GM19239 (cell line): ENCODE results near the gene SPINK5.
"Not testable (repeated sequence)": the region's sequence is repeated elsewhere in the genome, so short reads cannot be mapped to it uniquely, and the experiment has no call there.

Experiments
- DNase-seq: peaks from one replicate; pipeline ENCODE4 v3.0.0; 2011; ENCODE audit warnings: low spot score; ENCODE audit not compliant: insufficient read length
- FAIRE-seq: peaks from 2 replicates; lab custom pipeline; 2011; peaks lifted over from hg19 to GRCh38; lab: Jason Lieb, UNC

SPINK5 gene, protein sequence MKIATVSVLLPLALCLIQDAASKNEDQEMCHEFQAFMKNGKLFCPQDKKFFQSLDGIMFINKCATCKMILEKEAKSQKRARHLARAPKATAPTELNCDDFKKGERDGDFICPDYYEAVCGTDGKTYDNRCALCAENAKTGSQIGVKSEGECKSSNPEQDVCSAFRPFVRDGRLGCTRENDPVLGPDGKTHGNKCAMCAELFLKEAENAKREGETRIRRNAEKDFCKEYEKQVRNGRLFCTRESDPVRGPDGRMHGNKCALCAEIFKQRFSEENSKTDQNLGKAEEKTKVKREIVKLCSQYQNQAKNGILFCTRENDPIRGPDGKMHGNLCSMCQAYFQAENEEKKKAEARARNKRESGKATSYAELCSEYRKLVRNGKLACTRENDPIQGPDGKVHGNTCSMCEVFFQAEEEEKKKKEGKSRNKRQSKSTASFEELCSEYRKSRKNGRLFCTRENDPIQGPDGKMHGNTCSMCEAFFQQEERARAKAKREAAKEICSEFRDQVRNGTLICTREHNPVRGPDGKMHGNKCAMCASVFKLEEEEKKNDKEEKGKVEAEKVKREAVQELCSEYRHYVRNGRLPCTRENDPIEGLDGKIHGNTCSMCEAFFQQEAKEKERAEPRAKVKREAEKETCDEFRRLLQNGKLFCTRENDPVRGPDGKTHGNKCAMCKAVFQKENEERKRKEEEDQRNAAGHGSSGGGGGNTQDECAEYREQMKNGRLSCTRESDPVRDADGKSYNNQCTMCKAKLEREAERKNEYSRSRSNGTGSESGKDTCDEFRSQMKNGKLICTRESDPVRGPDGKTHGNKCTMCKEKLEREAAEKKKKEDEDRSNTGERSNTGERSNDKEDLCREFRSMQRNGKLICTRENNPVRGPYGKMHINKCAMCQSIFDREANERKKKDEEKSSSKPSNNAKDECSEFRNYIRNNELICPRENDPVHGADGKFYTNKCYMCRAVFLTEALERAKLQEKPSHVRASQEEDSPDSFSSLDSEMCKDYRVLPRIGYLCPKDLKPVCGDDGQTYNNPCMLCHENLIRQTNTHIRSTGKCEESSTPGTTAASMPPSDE

GRCh38 chr5:148063861-148064260 is at the start of gene SPINK5:
TSS of gene SPINK5 (plus strand) at chr5:148063980. CDS start at chr5:148064045, 65 bp downstream.
- no peak for FAIRE-seq
- no peak for DNase-seq

- no peak for DNase-seq
- no peak for FAIRE-seq
Measured at GRCh38 chr5:148014276-148014675, 49.5 kb upstream of the SPINK5 start.

DNA sequence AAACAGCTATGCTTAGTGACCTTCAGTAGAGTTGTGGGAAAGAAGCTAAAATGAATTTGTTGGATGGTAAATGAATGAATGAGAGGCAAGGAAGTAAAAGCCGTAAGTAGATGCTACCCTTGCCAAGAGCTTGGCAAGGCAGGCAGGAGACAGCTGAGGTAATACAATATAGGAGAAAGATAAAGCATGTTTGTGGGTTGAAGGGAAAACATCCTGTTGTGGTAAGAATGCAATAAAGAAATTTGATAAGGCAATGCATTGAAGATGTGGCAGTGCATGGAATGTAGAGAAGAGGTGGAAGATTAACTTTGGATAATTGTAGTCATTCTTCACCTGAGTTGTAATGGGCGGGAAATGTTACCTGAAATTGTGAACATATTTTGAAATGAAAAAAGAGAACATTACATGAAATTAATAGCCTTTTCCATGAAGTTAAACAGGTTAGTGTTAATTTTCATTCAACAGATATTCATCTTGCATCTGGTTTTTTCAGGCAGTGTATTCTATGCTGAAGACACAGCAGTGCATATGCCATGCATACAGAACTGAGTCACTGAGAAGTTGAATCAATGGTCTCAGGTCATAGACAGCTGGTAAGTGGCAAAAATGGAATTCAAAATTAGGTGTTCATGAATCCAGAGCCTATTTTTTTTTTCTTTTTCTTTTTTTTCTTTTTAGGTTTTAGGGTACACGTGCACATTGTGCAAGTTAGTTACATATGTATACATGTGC is 43.4 kb upstream of the SPINK5 start:
- no peak for DNase-seq
- FAIRE-seq, result no peak

GRCh38 chr5:148027505-148027904 is 36.3 kb upstream of the SPINK5 start:
- FAIRE-seq, result no peak
- DNase-seq, result no peak

- no peak for FAIRE-seq
- no peak for DNase-seq
Measured at GRCh38 chr5:148029131-148029530, 34.6 kb upstream of the SPINK5 start.

GRCh38 chr5:148033134-148033533 is 30.6 kb upstream of the SPINK5 start:
- FAIRE-seq (no peak), DNase-seq (no peak)

GRCh38 chr5:148035676-148036075 is 28.1 kb upstream of the SPINK5 start:
- no peak for FAIRE-seq
- no peak for DNase-seq

GRCh38 chr5:148042881-148043280 is 20.9 kb upstream of the SPINK5 start:
- DNase-seq (no peak), FAIRE-seq (no peak)

DNA sequence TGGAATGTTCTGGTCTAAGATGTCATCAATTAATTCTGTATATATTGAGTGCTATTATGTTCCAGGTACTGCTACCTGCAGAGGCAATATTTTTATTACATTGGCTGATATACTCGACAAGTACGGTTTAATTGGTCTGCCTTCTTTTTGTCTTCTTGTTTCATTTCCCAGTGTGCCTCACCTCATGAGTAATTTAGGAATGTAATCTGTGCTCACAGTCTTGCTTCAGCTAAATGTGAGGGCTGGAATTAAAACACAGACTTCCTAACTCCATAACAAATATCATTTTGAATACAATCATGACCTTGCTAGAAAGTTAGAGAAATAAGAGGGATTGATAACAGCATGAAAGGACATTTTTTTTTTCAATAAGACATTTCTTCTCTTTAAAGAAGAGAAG is 20.1 kb upstream of the SPINK5 start:
- DNase-seq, result no peak
- FAIRE-seq, result no peak

GRCh38 chr5:148055160-148055559 is 8.6 kb upstream of the SPINK5 start:
- FAIRE-seq, DNase-seq: not testable (repeated sequence)

GRCh38 chr5:148060309-148060708 is 3.5 kb upstream of the SPINK5 start:
- DNase-seq (no peak), FAIRE-seq (no peak)

GRCh38 chr5:148060881-148061280 is 2.9 kb upstream of the SPINK5 start:
- DNase-seq, result no peak
- no peak for FAIRE-seq

- FAIRE-seq (no peak), DNase-seq (no peak)
Measured at GRCh38 chr5:148070621-148071020, 6.8 kb downstream of the SPINK5 start.

GRCh38 chr5:148072207-148072606 is 8.4 kb downstream of the SPINK5 start:
- FAIRE-seq, result no peak
- no peak for DNase-seq

- DNase-seq, result no peak
- no peak for FAIRE-seq
Measured at GRCh38 chr5:148075529-148075928, 11.7 kb downstream of the SPINK5 start.

GRCh38 chr5:148083203-148083602 is 19.4 kb downstream of the SPINK5 start:
- FAIRE-seq (no peak), DNase-seq (no peak)

DNA sequence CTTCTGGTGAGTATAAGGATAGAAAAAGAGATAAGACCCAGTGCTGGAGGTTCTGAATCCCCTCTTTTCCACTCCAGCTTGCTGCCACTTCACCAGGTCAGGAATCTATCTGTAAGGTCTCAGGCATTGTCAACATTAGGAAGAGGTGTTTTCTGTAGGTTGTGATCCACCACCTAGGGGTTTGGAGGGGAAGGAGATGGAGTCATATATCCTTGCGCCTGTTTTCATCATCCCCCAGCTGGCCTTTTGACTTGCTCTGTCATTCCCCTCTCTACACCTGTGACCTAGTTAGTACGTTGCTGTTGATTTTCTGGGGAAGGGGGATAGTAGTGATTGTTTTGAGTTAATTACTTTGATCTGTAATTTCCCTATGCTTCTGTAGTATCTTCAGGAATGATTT is 20.5 kb downstream of the SPINK5 start:
- FAIRE-seq (no peak), DNase-seq (no peak)

GRCh38 chr5:148085310-148085709 is 21.5 kb downstream of the SPINK5 start:
- FAIRE-seq (no peak), DNase-seq (no peak)

DNA sequence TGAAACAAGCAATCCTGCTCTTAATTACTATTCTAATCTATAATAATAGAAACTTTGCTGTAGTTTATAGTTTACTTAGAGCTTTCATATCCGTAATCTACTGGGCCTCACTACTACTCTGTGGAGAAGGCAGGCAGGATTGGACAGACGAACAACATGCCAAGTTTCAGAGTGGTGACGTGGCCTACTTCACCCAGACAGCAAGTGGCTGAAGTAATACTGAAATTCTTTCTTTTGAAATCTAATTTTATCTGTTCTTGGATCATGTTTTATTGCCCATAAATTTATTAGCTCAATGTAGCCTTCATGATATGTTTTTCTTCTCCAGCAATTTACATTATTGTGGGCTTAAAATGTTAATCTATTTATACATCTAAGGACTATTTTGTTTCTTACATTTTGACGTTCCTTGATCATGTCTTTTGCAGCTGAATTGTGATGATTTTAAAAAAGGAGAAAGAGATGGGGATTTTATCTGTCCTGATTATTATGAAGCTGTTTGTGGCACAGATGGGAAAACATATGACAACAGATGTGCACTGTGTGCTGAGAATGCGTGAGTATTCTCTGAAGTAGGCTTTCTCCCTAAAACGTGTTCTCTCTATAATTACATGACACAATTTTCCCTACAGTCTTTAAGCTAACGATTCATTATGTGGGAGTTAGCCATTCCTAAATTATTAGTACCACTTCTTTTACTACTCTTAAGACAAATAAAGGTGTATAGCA is 22.4 kb downstream of the SPINK5 start:
- no peak for FAIRE-seq
- no peak for DNase-seq
